HG03520 (cell line): Measurements from ENCODE around the gene GCAT.

Source experiments
- ATAC-seq: cut with Tn5 transposase; IDR thresholded peaks from one replicate; pipeline ENCODE4 v1.9.1; 2021; ENCODE audit warnings: mild to moderate bottlenecking, moderate library complexity; ENCODE audit not compliant: unreplicated experiment

The GCAT gene

DNA sequence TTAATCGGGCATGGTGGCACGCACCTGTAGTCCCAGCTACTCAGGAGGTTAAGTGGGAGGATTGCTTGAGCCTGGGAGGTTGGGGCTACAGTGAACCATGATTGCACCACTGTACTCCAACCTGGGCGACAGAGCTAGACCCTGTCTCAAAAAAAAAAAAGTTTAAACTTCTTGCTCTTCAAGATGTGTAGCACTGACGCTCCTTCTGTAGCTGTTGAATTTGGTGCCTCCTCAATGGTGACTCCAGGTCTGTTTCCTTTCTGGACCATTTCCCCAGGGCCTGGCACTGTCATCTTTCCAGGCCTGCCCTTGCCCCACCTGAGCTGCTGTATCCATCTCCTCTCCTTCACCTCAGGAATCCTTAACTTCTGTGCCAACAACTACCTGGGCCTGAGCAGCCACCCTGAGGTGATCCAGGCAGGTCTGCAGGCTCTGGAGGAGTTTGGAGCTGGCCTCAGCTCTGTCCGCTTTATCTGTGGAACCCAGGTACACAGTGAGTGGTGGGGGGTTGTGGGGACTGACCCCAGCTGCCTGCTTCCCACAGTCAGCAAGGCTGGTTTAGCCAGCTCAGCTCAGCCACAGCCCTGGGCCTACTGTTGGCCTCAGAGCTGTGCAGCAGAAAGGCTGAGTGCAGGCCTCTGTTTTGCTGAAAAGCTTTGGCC, 2.1 kb downstream of the GCAT start:
- no peak for ATAC-seq

DNA sequence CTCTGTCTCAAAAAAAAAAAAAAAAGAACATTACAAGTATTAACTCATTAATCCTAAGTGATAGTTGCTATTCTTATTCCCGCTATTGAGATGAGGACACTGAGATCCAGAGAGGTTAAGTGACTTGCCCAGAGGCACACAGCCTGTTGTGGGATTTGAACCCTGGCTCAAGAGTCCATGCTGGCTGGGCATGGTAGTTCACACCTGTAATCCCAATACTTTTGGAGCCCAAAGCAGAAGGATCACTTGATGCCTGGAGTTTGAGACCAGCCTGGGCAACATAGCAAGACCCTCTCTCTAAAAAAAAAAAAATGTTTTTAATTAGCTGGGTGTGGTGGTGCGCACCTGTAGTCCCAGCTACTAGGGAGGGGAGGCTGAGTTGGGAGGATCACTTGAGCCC, 4.1 kb downstream of the GCAT start:
- no peak for ATAC-seq

GRCh38 chr22:37812869-37813678, 5.3 kb downstream of the GCAT start:
- no peak for ATAC-seq

GRCh38 chr22:37815593-37815992, 7.9 kb downstream of the GCAT start:
- ATAC-seq: no peak

GRCh38 chr22:37816543-37817180, 8.9 kb downstream of the GCAT start:
- ATAC-seq: no peak

GRCh38 chr22:37817705-37818408, 10.1 kb downstream of the GCAT start:
- no peak for ATAC-seq

DNA sequence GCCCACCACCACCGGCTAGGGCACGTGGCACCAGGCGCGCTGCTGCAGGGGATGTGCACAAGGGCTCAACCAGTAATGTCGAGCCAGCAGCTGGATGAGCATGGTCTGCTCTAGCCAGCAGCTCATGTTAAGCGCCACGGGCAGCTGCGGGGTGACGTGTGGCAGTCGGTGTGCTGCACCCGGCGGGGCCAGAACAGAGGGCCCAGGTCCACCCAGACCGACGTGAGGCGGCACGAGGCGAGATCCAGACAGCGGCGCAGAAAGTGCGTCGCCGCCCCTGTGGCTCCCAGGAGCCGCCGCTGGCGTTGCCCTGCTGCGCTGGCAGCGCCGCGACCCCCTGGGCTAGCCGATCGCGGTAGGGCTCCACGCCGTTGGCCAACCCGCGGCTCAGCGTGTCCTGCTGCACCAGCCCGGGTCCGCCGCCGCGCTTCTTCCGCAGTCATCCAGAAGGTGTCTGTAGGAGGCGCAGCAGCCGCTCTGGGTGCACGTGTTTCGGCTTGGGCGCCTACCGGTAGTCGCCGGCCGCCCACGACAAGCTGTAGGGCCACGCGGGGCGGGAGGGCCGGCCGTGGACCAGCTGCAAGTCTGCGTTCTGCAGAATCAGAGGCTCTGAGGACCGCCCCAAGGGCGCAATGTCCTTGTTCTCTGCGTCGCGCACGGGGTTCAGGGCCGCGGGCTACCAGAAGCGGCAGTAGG, 10.8 kb downstream of the GCAT start:
- no peak for ATAC-seq

DNA sequence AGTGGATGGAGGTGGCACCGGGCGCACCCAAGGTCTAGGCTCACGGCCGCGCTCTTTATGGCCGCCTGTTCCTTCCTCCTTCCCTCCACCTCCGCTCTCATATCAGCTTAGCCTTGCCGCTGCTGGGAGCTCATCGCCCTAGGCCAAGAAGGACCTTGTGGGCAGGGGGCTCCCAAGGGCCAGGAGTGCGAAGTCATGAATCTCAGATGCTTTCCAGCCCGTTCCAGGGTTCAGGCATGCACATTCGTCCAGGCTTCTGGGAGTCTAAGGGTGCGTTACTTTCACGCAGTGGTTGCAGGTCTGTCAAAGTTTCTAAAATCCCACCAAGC, 11.3 kb downstream of the GCAT start:
- no peak for ATAC-seq

- ATAC-seq: no peak
Measured at GRCh38 chr22:37820350-37820749, 12.6 kb downstream of the GCAT start.

- ATAC-seq: no peak
Measured at GRCh38 chr22:37822079-37822833, 14.5 kb downstream of the GCAT start.

DNA sequence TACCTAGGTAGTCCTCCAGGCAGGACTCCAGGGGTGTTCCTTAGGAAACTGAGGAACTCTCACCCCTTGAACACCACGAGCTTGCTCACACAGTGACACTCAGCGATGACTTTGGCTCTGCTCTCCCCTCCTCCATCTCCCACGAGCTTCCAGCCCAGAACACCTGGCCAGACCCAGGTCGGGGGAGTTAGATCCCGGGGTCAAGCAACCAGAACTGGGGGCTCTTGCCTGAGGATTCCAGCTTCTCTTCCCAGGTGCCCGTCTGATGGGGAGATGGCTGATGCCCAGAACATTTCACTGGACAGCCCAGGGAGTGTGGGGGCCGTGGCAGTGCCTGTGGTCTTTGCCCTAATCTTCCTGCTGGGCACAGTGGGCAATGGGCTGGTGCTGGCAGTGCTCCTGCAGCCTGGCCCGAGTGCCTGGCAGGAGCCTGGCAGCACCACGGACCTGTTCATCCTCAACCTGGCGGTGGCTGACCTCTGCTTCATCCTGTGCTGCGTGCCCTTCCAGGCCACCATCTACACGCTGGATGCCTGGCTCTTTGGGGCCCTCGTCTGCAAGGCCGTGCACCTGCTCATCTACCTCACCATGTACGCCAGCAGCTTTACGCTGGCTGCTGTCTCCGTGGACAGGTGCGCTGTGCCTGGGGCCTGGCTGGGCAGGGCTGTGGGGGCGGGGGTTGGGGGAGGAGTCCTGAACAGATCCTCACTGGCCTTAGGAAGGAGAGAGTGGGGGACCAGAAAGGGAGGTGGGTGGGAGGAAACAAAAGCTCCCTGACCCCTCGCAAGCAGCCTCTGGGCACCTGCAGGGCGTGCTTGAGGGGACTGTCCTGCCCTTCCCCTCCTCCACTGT, 15.6 kb downstream of the GCAT start, which contains the start of gene GALR3:
TSS of gene GALR3 (plus strand) at position 249 of the 852 bp plus-strand sequence. CDS start at position 274, 25 bp downstream.
- ATAC-seq: no peak

DNA sequence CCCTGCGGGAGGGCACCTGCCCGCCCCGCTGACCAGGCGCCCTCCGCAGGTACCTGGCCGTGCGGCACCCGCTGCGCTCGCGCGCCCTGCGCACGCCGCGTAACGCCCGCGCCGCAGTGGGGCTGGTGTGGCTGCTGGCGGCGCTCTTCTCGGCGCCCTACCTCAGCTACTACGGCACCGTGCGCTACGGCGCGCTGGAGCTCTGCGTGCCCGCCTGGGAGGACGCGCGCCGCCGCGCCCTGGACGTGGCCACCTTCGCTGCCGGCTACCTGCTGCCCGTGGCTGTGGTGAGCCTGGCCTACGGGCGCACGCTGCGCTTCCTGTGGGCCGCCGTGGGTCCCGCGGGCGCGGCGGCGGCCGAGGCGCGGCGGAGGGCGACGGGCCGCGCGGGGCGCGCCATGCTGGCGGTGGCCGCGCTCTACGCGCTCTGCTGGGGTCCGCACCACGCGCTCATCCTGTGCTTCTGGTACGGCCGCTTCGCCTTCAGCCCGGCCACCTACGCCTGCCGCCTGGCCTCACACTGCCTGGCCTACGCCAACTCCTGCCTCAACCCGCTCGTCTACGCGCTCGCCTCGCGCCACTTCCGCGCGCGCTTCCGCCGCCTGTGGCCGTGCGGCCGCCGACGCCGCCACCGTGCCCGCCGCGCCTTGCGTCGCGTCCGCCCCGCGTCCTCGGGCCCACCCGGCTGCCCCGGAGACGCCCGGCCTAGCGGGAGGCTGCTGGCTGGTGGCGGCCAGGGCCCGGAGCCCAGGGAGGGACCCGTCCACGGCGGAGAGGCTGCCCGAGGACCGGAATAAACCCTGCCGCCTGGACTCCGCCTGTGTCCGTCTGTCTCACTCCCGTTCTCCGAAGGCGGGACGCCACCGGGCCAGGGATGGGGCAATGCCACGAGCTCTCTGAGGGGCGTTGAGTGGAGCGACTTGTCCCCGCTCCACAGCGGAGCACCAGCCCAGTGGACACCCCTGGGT, 17.2 kb downstream of the GCAT start:
- ATAC-seq: no peak

- no peak for ATAC-seq
Measured at GRCh38 chr22:37827056-37827455, 19.3 kb downstream of the GCAT start.

- ATAC-seq: no peak
Measured at GRCh38 chr22:37830093-37830842, 22.5 kb downstream of the GCAT start.

- ATAC-seq: no peak
Measured at GRCh38 chr22:37831472-37831871, 23.7 kb downstream of the GCAT start.

- no peak for ATAC-seq
Measured at GRCh38 chr22:37832022-37832857, 24.5 kb downstream of the GCAT start.
